Measurements from ENCODE around the gene R3HCC1L.
"Not testable (repeated sequence)": the region's sequence is repeated elsewhere in the genome, so short reads cannot be mapped to it uniquely, and the experiment has no call there.

The R3HCC1L gene

GRCh38 chr10:98186681-98187080 lies 52.2 kb downstream of the R3HCC1L start:
- TF ChIP-seq PATZ1 (CRISPR knock-in tag; IDR thresholded peaks at IDR 0.05; ENCODE audit: borderline replicate concordance) (no peak), ZC3H10 (CRISPR knock-in tag; IDR thresholded peaks at IDR 0.05) (no peak), ISL1 (CRISPR knock-in tag; IDR thresholded peaks at IDR 0.05) (no peak), CREB5 (CRISPR knock-in tag; IDR thresholded peaks at IDR 0.05; ENCODE audit: low read depth) (no peak)
- ATAC-seq: no peak

- ATAC-seq: not testable (repeated sequence)
Measured at GRCh38 chr10:98190773-98191172, 56.3 kb downstream of the R3HCC1L start.

DNA sequence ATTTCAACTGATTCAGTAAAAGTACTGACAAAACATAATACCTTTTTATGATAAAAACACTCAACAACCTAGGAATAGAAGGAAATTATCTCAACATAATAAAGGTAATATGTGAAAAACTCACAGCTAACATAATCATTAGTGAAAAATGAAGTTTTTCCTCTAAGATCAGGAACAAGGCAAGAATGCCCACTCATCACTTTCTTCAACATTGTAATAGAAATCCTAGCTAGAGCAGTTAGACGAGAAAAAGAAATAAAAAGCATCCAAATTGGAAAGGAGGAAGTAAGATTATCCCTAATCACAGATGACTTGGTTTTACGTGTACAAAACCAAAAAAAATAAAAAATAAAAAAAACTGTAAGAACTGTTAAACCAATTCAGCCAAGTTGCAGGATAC lies 58.6 kb downstream of the R3HCC1L start:
- ATAC-seq: no peak
- TF ChIP-seq ESRRG (CRISPR knock-in tag; IDR thresholded peaks at IDR 0.05) (no peak), SNAI2 (CRISPR knock-in tag; IDR thresholded peaks at IDR 0.05) (no peak), CREB5 (CRISPR knock-in tag; IDR thresholded peaks at IDR 0.05; ENCODE audit: low read depth) (no peak), GLIS3 (CRISPR knock-in tag; IDR thresholded peaks at IDR 0.05) (no peak), ZNF70 (CRISPR knock-in tag; IDR thresholded peaks at IDR 0.05) (no peak), PATZ1 (CRISPR knock-in tag; IDR thresholded peaks at IDR 0.05; ENCODE audit: borderline replicate concordance) (no peak), ZNF8 (CRISPR knock-in tag; IDR thresholded peaks at IDR 0.05) (no peak), ZFP30 (CRISPR knock-in tag; IDR thresholded peaks at IDR 0.05) (no peak)

DNA sequence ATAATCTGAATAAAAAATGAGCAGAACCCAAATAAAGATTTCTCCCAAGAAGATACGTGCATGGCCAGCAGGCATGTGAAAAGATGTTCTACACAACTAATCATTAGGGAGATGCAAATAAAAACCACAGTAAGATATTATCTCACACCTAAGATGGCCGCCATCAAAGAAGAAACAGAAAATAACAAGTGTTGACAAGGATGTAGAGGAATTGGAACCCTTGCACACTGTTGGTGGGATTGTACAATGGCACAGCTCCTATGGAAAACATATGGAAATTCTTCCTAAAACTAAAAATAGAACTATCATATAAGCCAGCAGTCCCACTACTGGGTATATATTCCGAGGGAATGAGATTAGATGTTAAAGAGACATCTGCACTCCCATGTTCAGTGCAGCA lies 60.2 kb downstream of the R3HCC1L start:
- ATAC-seq: no peak
- TF ChIP-seq CSDC2 (CRISPR knock-in tag; IDR thresholded peaks at IDR 0.05) (no peak), PATZ1 (CRISPR knock-in tag; IDR thresholded peaks at IDR 0.05; ENCODE audit: borderline replicate concordance) (no peak)

- TF ChIP-seq ESRRG (CRISPR knock-in tag; IDR thresholded peaks at IDR 0.05): no peak
- no peak for TF ChIP-seq ARNTL (CRISPR knock-in tag; IDR thresholded peaks at IDR 0.05; ENCODE audit: borderline replicate concordance, low read depth)
- no peak for TF ChIP-seq RARB (CRISPR knock-in tag; IDR thresholded peaks at IDR 0.05)
- no peak for TF ChIP-seq ZFP30 (CRISPR knock-in tag; IDR thresholded peaks at IDR 0.05)
- TF ChIP-seq ZNF70 (CRISPR knock-in tag; IDR thresholded peaks at IDR 0.05): no peak
- TF ChIP-seq TOX (CRISPR knock-in tag; IDR thresholded peaks at IDR 0.05; ENCODE audit: borderline replicate concordance): no peak
- no peak for TF ChIP-seq ZNF565 (CRISPR knock-in tag; conservative IDR thresholded peaks at IDR 0.05; ENCODE audit: low read depth)
- TF ChIP-seq, protein P1, sequence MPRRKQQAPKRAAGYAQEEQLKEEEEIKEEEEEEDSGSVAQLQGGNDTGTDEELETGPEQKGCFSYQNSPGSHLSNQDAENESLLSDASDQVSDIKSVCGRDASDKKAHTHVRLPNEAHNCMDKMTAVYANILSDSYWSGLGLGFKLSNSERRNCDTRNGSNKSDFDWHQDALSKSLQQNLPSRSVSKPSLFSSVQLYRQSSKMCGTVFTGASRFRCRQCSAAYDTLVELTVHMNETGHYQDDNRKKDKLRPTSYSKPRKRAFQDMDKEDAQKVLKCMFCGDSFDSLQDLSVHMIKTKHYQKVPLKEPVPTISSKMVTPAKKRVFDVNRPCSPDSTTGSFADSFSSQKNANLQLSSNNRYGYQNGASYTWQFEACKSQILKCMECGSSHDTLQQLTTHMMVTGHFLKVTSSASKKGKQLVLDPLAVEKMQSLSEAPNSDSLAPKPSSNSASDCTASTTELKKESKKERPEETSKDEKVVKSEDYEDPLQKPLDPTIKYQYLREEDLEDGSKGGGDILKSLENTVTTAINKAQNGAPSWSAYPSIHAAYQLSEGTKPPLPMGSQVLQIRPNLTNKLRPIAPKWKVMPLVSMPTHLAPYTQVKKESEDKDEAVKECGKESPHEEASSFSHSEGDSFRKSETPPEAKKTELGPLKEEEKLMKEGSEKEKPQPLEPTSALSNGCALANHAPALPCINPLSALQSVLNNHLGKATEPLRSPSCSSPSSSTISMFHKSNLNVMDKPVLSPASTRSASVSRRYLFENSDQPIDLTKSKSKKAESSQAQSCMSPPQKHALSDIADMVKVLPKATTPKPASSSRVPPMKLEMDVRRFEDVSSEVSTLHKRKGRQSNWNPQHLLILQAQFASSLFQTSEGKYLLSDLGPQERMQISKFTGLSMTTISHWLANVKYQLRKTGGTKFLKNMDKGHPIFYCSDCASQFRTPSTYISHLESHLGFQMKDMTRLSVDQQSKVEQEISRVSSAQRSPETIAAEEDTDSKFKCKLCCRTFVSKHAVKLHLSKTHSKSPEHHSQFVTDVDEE (CRISPR knock-in tag; IDR thresholded peaks at IDR 0.05): no peak
- no peak for TF ChIP-seq ZFP3 (CRISPR knock-in tag; IDR thresholded peaks at IDR 0.05)
- TF ChIP-seq TCF4 (CRISPR knock-in tag; IDR thresholded peaks at IDR 0.05; ENCODE audit: borderline replicate concordance): no peak
- TF ChIP-seq, protein P2, sequence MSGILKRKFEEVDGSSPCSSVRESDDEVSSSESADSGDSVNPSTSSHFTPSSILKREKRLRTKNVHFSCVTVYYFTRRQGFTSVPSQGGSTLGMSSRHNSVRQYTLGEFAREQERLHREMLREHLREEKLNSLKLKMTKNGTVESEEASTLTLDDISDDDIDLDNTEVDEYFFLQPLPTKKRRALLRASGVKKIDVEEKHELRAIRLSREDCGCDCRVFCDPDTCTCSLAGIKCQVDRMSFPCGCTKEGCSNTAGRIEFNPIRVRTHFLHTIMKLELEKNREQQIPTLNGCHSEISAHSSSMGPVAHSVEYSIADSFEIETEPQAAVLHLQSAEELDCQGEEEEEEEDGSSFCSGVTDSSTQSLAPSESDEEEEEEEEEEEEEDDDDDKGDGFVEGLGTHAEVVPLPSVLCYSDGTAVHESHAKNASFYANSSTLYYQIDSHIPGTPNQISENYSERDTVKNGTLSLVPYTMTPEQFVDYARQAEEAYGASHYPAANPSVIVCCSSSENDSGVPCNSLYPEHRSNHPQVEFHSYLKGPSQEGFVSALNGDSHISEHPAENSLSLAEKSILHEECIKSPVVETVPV (CRISPR knock-in tag; IDR thresholded peaks at IDR 0.05): no peak
- TF ChIP-seq CSDC2 (CRISPR knock-in tag; IDR thresholded peaks at IDR 0.05): no peak
- 0 out of 3 replicates have a peak, but pooled peaks have one; percentile 25 for ATAC-seq
Measured at GRCh38 chr10:98195120-98195519, 60.7 kb downstream of the R3HCC1L start.
